HepG2 (cell line): ENCODE measurements around the gene MZT2A. TPM values are rescaled to one million over a fixed set of nuclear protein-coding genes. Genes with fewer than 3 reads are reported as not detected.

ENCODE experiments used
- CEBPG ChIP-seq: IDR thresholded peaks from 2 replicates; pipeline ENCODE4 v1.6.1; 2016
- HNRNPK ChIP-seq: fragments of 200-400 bp; formaldehyde crosslinking; IDR thresholded peaks from 2 replicates; pipeline ENCODE4 v1.6.1; 2018; ENCODE audit warnings: low read length, low read depth, moderate library complexity, mild to moderate bottlenecking; ENCODE audit not compliant: poor library complexity, severe bottlenecking
- PRMT3 ChIP-seq: sonication (generic); formaldehyde crosslinking; IDR thresholded peaks from 2 replicates; pipeline ENCODE4 v1.8.1; 2022; ENCODE audit warnings: low read depth, mild to moderate bottlenecking, moderate library complexity, missing genetic modification reagents, borderline replicate concordance
- SAFB2 ChIP-seq: sonication (generic); formaldehyde crosslinking; IDR thresholded peaks from 2 replicates; pipeline ENCODE4 v1.5.1; 2020; ENCODE audit warnings: missing genetic modification reagents, low read depth, mild to moderate bottlenecking, borderline replicate concordance
- XRCC5 ChIP-seq: fragments of 200-400 bp; formaldehyde crosslinking; optimal IDR thresholded peaks from 2 replicates; pipeline ENCODE3; 2017; ENCODE audit warnings: mild to moderate bottlenecking, low read length
- ZSCAN30 ChIP-seq: sonication (generic); formaldehyde crosslinking; IDR thresholded peaks from 2 replicates; pipeline ENCODE4 v1.5.0; 2020; ENCODE audit warnings: mild to moderate bottlenecking, missing genetic modification reagents
- polyA plus RNA-seq, 8 experiments: library from polyadenylated mRNA; depleted of rRNA in 3 of 8; stranded (reverse) in 7 of 8; unstranded in 1 of 8; fragments of >200 nt; fragmentation: Illumina TruSeq in 4 of 8; extraction: Trizol in 4 of 8; gene quantifications; 2 replicates each; pipeline versions ENCODE4 v1.2.1 to v1.2.3, GENCODE V29; 2011 to 2016; ENCODE audit warnings: low read depth in 4 of 8, missing spikeins in 1 of 8, mixed read lengths in 1 of 8; ENCODE audit not compliant: insufficient read depth in 1 of 8
- total RNA-seq, 5 experiments: library from RNA; depleted of rRNA; stranded (reverse); fragments of >200 nt; fragmentation: Illumina TruSeq; extraction: Trizol; gene quantifications; 2 replicates each; pipeline ENCODE4 v1.2.3, GENCODE V29; 2016; ENCODE audit warnings: low read depth in 1 of 5
- TF ChIP-seq, protein P1 (sequence below): sonication (generic); formaldehyde crosslinking; IDR thresholded peaks from 2 replicates; pipeline ENCODE4 v1.4.0; 2020; ENCODE audit warnings: missing genetic modification reagents
- TF ChIP-seq, protein P2 (sequence below): sonication (generic); formaldehyde crosslinking; IDR thresholded peaks from 2 replicates; pipeline ENCODE4 v1.9.0; 2022; ENCODE audit warnings: low read depth, missing genetic modification reagents
- TF ChIP-seq, protein P3 (sequence below): sonication (generic); formaldehyde crosslinking; IDR thresholded peaks from 2 replicates; pipeline ENCODE4 v1.4.0; 2020; ENCODE audit warnings: mild to moderate bottlenecking, missing genetic modification reagents
- TF ChIP-seq, protein P4 (sequence below): sonication (generic); formaldehyde crosslinking; IDR thresholded peaks from 2 replicates; pipeline ENCODE4 v1.4.0; 2020; ENCODE audit warnings: mild to moderate bottlenecking, missing genetic modification reagents
- TF ChIP-seq, protein P5 (sequence below): sonication (generic); formaldehyde crosslinking; IDR thresholded peaks from 2 replicates; pipeline ENCODE4 v1.4.0; 2020; ENCODE audit warnings: missing genetic modification reagents
- TF ChIP-seq, protein P6 (sequence below): sonication (generic); formaldehyde crosslinking; conservative IDR thresholded peaks from 2 replicates; pipeline ENCODE4 v1.4.0; 2020; ENCODE audit warnings: missing genetic modification reagents
- TF ChIP-seq, protein P7 (sequence below): sonication (generic); formaldehyde crosslinking; IDR thresholded peaks from 2 replicates; pipeline ENCODE4 v1.4.0; 2020; ENCODE audit warnings: missing genetic modification reagents

MZT2A gene
- total and polyA plus RNA-seq, 2 of the 13 experiments (the other 11 are each of a cell fraction or from before 2014, with no cell fraction given), result 221 to 349 TPM

DNA sequence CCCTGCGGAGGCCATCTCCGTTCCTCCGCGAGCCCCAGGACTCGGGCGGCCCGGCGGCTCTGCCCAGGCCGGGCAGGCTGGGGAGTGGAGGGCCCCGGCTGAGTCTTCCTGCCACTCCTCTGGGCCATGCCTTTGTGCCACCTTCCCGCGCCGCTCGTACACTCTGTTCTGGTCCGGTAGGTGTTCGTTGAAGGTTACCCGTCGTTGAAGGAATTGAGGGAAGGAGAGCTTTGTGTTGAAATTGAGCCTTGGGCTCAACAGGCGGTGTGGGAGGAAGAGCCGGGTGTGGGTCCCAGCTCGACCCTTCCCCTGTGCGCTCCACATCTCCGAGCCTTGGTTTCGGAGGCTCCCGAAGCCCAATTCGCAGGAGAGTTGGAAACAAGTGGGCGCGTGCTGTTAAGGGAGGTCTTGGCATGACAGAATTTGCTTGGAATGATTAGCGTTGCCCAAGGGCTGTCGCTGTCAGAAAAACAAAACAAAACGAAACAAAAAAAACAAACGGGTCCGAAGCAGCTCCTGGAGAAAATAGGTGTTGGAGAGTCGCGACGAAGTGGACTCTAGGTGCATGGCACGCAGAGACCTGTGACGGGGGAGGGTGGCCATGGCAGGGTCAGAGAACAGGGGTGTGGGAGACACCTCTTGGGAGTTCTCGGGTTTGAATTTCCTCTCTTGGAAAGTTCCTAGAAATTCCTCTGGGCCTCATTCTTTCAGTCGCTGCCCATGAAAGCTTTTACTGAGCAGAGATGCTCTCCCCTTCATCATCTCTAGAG, 1.2 kb upstream of the MZT2A start (continued):
- TF ChIP-seq, protein P1, sequence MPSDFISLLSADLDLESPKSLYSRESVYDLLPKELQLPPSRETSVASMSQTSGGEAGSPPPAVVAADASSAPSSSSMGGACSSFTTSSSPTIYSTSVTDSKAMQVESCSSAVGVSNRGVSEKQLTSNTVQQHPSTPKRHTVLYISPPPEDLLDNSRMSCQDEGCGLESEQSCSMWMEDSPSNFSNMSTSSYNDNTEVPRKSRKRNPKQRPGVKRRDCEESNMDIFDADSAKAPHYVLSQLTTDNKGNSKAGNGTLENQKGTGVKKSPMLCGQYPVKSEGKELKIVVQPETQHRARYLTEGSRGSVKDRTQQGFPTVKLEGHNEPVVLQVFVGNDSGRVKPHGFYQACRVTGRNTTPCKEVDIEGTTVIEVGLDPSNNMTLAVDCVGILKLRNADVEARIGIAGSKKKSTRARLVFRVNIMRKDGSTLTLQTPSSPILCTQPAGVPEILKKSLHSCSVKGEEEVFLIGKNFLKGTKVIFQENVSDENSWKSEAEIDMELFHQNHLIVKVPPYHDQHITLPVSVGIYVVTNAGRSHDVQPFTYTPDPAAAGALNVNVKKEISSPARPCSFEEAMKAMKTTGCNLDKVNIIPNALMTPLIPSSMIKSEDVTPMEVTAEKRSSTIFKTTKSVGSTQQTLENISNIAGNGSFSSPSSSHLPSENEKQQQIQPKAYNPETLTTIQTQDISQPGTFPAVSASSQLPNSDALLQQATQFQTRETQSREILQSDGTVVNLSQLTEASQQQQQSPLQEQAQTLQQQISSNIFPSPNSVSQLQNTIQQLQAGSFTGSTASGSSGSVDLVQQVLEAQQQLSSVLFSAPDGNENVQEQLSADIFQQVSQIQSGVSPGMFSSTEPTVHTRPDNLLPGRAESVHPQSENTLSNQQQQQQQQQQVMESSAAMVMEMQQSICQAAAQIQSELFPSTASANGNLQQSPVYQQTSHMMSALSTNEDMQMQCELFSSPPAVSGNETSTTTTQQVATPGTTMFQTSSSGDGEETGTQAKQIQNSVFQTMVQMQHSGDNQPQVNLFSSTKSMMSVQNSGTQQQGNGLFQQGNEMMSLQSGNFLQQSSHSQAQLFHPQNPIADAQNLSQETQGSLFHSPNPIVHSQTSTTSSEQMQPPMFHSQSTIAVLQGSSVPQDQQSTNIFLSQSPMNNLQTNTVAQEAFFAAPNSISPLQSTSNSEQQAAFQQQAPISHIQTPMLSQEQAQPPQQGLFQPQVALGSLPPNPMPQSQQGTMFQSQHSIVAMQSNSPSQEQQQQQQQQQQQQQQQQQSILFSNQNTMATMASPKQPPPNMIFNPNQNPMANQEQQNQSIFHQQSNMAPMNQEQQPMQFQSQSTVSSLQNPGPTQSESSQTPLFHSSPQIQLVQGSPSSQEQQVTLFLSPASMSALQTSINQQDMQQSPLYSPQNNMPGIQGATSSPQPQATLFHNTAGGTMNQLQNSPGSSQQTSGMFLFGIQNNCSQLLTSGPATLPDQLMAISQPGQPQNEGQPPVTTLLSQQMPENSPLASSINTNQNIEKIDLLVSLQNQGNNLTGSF (CRISPR knock-in tag), result no peak
- TF ChIP-seq, protein P2, sequence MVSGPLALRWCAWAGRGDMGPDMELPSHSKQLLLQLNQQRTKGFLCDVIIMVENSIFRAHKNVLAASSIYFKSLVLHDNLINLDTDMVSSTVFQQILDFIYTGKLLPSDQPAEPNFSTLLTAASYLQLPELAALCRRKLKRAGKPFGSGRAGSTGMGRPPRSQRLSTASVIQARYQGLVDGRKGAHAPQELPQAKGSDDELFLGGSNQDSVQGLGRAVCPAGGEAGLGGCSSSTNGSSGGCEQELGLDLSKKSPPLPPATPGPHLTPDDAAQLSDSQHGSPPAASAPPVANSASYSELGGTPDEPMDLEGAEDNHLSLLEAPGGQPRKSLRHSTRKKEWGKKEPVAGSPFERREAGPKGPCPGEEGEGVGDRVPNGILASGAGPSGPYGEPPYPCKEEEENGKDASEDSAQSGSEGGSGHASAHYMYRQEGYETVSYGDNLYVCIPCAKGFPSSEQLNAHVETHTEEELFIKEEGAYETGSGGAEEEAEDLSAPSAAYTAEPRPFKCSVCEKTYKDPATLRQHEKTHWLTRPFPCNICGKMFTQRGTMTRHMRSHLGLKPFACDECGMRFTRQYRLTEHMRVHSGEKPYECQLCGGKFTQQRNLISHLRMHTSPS, result no peak
- TF ChIP-seq PRMT3 (CRISPR knock-in tag), result no peak
- peak; percentile 0 for TF ChIP-seq HNRNPK
- TF ChIP-seq ZSCAN30, result 0 out of 2 replicates have a peak, but pooled peaks have one; percentile 31
- TF ChIP-seq, protein P3, sequence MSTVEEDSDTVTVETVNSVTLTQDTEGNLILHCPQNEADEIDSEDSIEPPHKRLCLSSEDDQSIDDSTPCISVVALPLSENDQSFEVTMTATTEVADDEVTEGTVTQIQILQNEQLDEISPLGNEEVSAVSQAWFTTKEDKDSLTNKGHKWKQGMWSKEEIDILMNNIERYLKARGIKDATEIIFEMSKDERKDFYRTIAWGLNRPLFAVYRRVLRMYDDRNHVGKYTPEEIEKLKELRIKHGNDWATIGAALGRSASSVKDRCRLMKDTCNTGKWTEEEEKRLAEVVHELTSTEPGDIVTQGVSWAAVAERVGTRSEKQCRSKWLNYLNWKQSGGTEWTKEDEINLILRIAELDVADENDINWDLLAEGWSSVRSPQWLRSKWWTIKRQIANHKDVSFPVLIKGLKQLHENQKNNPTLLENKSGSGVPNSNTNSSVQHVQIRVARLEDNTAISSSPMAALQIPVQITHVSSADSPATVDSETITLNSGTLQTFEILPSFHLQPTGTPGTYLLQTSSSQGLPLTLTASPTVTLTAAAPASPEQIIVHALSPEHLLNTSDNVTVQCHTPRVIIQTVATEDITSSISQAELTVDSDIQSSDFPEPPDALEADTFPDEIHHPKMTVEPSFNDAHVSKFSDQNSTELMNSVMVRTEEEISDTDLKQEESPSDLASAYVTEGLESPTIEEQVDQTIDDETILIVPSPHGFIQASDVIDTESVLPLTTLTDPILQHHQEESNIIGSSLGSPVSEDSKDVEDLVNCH, result no peak
- no peak for TF ChIP-seq CEBPG (CRISPR knock-in tag)
- TF ChIP-seq, protein P4, sequence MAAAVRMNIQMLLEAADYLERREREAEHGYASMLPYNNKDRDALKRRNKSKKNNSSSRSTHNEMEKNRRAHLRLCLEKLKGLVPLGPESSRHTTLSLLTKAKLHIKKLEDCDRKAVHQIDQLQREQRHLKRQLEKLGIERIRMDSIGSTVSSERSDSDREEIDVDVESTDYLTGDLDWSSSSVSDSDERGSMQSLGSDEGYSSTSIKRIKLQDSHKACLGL (CRISPR knock-in tag), result no peak
- TF ChIP-seq, protein P5, sequence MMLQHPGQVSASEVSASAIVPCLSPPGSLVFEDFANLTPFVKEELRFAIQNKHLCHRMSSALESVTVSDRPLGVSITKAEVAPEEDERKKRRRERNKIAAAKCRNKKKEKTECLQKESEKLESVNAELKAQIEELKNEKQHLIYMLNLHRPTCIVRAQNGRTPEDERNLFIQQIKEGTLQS (CRISPR knock-in tag), result no peak
- no peak for TF ChIP-seq SAFB2 (CRISPR knock-in tag)
- TF ChIP-seq, protein P6, sequence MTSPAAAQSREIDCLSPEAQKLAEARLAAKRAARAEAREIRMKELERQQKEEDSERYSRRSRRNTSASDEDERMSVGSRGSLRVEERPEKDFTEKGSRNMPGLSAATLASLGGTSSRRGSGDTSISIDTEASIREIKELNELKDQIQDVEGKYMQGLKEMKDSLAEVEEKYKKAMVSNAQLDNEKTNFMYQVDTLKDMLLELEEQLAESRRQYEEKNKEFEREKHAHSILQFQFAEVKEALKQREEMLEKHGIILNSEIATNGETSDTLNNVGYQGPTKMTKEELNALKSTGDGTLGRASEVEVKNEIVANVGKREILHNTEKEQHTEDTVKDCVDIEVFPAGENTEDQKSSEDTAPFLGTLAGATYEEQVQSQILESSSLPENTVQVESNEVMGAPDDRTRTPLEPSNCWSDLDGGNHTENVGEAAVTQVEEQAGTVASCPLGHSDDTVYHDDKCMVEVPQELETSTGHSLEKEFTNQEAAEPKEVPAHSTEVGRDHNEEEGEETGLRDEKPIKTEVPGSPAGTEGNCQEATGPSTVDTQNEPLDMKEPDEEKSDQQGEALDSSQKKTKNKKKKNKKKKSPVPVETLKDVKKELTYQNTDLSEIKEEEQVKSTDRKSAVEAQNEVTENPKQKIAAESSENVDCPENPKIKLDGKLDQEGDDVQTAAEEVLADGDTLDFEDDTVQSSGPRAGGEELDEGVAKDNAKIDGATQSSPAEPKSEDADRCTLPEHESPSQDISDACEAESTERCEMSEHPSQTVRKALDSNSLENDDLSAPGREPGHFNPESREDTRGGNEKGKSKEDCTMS (CRISPR knock-in tag), result no peak
- TF ChIP-seq XRCC5, result no peak
- TF ChIP-seq, protein P7, sequence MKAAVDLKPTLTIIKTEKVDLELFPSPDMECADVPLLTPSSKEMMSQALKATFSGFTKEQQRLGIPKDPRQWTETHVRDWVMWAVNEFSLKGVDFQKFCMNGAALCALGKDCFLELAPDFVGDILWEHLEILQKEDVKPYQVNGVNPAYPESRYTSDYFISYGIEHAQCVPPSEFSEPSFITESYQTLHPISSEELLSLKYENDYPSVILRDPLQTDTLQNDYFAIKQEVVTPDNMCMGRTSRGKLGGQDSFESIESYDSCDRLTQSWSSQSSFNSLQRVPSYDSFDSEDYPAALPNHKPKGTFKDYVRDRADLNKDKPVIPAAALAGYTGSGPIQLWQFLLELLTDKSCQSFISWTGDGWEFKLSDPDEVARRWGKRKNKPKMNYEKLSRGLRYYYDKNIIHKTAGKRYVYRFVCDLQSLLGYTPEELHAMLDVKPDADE (CRISPR knock-in tag), result no peak
